CD14-positive monocyte (primary cell): Measurements from ENCODE around the gene DENND5B. TPM values are rescaled to one million over a fixed set of nuclear protein-coding genes. Genes with fewer than 3 reads are reported as not detected.

Experiments
- DNase-seq, 3 donors: peaks; one replicate each; pipeline ENCODE4 v3.0.0-alpha.2; 2011 to 2022
- H2AFZ ChIP-seq: 2 replicates; pipeline ENCODE4 v1.6.0; 2012; ENCODE audit warnings: mild to moderate bottlenecking, low read depth, low read length, inconsistent platforms; ENCODE audit not compliant: insufficient read depth, poor library complexity, severe bottlenecking
- H3K27ac ChIP-seq, 2 donors: 1 replicate in 1 of 2; 2 replicates in 1 of 2; pipeline ENCODE4 v1.5.1; 2012 to 2013; ENCODE audit warnings: low read length in 2 of 2, control low read depth in 1 of 2, inconsistent platforms in 1 of 2, low read depth in 1 of 2, mild to moderate bottlenecking in 1 of 2
- H3K27me3 ChIP-seq, 2 donors: one replicate each; pipeline versions ENCODE4 v1.6.0 to v1.6.1; 2011 to 2013; ENCODE audit warnings: low read length in 2 of 2; ENCODE audit not compliant: control insufficient read depth in 2 of 2, insufficient read depth in 2 of 2
- H3K36me3 ChIP-seq, 2 donors: replicated peaks in 1 of 2; 1 replicate in 1 of 2; 2 replicates in 1 of 2; pipeline versions ENCODE4 v1.5.1 to v1.6.1; 2012 to 2013; ENCODE audit warnings: low read length in 2 of 2, control low read depth in 1 of 2, inconsistent platforms in 1 of 2, mild to moderate bottlenecking in 1 of 2; ENCODE audit not compliant: insufficient read depth in 2 of 2, control insufficient read depth in 1 of 2
- H3K4me1 ChIP-seq, 2 donors: 1 replicate in 1 of 2; 2 replicates in 1 of 2; pipeline versions ENCODE4 v1.5.1 to v1.6.1; 2012 to 2013; ENCODE audit warnings: low read length in 2 of 2, control low read depth in 1 of 2, inconsistent platforms in 1 of 2, mild to moderate bottlenecking in 1 of 2, moderate library complexity in 1 of 2; ENCODE audit not compliant: insufficient read depth in 2 of 2, control insufficient read depth in 1 of 2
- H3K4me2 ChIP-seq: replicated peaks from 2 replicates; pipeline ENCODE3; 2012; ENCODE audit warnings: low read length, moderate library complexity, mild to moderate bottlenecking; ENCODE audit not compliant: poor library complexity, severe bottlenecking; ENCODE audit errors: extremely low read depth
- H3K4me3 ChIP-seq, 3 experiments: fragments of 200-600 bp in 1 of 3; sonication (generic) in 1 of 3; replicated peaks in 1 of 3; 1 replicate in 2 of 3; 2 replicates in 1 of 3; pipeline ENCODE4 v1.5.1; 2011 to 2013; ENCODE audit warnings: low read length in 3 of 3, mild to moderate bottlenecking in 3 of 3, control low read depth in 2 of 3, low read depth in 2 of 3, inconsistent platforms in 1 of 3, moderate library complexity in 1 of 3
- H3K79me2 ChIP-seq: 2 replicates; pipeline ENCODE4 v1.6.0; 2012; ENCODE audit warnings: mild to moderate bottlenecking, control low read depth, inconsistent platforms, low read length, moderate library complexity; ENCODE audit not compliant: insufficient read depth
- H3K9ac ChIP-seq: 2 replicates; pipeline ENCODE4 v1.6.0; 2017; ENCODE audit warnings: low read length, mild to moderate bottlenecking; ENCODE audit not compliant: insufficient read depth, poor library complexity, severe bottlenecking
- H3K9me3 ChIP-seq, 2 donors: replicated peaks in 1 of 2; 1 replicate in 1 of 2; 2 replicates in 1 of 2; pipeline versions ENCODE4 v1.5.1 to v1.6.1; 2012 to 2013; ENCODE audit warnings: low read length in 2 of 2, control low read depth in 1 of 2; ENCODE audit not compliant: control insufficient read depth in 1 of 2, insufficient read depth in 1 of 2
- H4K20me1 ChIP-seq: 2 replicates; pipeline ENCODE4 v1.6.0; 2012; ENCODE audit warnings: mild to moderate bottlenecking, low read length, control low read depth, moderate library complexity; ENCODE audit not compliant: insufficient read depth
- H3K27ac Mint-ChIP-seq, 7 donors: one replicate each; pipeline ENCODE4 v1.8.0; 2020; ENCODE audit warnings: mild to moderate bottlenecking in 7 of 7, mixed read lengths in 7 of 7, moderate library complexity in 6 of 7, inconsistent platforms in 2 of 7
- H3K27me3 Mint-ChIP-seq, 3 donors: one replicate each; pipeline ENCODE4 v1.8.0; 2021 to 2022; ENCODE audit warnings: low read depth in 3 of 3, mild to moderate bottlenecking in 3 of 3, mixed read lengths in 3 of 3, moderate library complexity in 3 of 3, inconsistent platforms in 1 of 3
- H3K36me3 Mint-ChIP-seq, 2 donors: one replicate each; pipeline ENCODE4 v1.8.0; 2020; ENCODE audit warnings: mixed read lengths in 2 of 2, inconsistent platforms in 1 of 2, mild to moderate bottlenecking in 1 of 2
- H3K4me1 Mint-ChIP-seq: one replicate; pipeline ENCODE4 v1.8.0; 2020; ENCODE audit warnings: mild to moderate bottlenecking, mixed read lengths
- H3K4me3 Mint-ChIP-seq, 2 donors: one replicate each; pipeline ENCODE4 v1.8.0; 2020; ENCODE audit warnings: mild to moderate bottlenecking in 2 of 2, mixed read lengths in 2 of 2, moderate library complexity in 1 of 2
- H3K9me3 Mint-ChIP-seq, 7 donors: one replicate each; pipeline ENCODE4 v1.8.0; 2020 to 2022; ENCODE audit warnings: mixed read lengths in 7 of 7, mild to moderate bottlenecking in 6 of 7, moderate library complexity in 6 of 7, inconsistent platforms in 2 of 7
- CTCF ChIP-seq: fragments of 200-600 bp; IDR thresholded peaks from one replicate; pipeline ENCODE4 v1.8.0; 2022; ENCODE audit warnings: antibody characterized with exemption, mild to moderate bottlenecking
- WGBS: methylation state at CpG from one replicate; pipeline ENCODE4 v1.1.5; 2013; ENCODE audit warnings: missing lambda C conversion rate; ENCODE audit not compliant: insufficient coverage; 5-methylcytosine and 5-hydroxymethylcytosine counted together
- intact Hi-C, 2 donors: fragments of 100-400 bp; cut with micrococcal nuclease; formaldehyde crosslinking; loops; one replicate each; pipeline versions ENCODE4 v1.15.0 to v1.15.1; 2023
- polyA plus RNA-seq, 3 donors: library from polyadenylated mRNA; depleted of rRNA in 1 of 3; unstranded in 2 of 3; stranded (reverse) in 1 of 3; fragments of 300-500 nt in 2 of 3; fragments of >200 nt in 1 of 3; fragmentation: Illumina TruSeq in 2 of 3; gene quantifications; 1 replicate in 2 of 3; 2 replicates in 1 of 3; pipeline ENCODE4 v1.2.3, GENCODE V29; 2012 to 2021

DENND5B gene
- polyA plus RNA-seq, 3 donors = 0.23 to 0.36 (median 0.36) TPM

GRCh38 chr12:31518680-31519227, 72.2 kb downstream of the DENND5B start:
- DNase-seq = no peak
- H3K79me2 ChIP-seq = no peaks in the 10 kb centered on the region
- no peaks in the 10 kb centered on the region for H3K9me3 Mint-ChIP-seq
- H2AFZ ChIP-seq = no peak overlapping the region
- H3K4me1 Mint-ChIP-seq = no peaks in the 10 kb centered on the region
- no peak overlapping the region for H3K4me3 ChIP-seq
- no peaks in the 10 kb centered on the region for H3K36me3 ChIP-seq
- H3K27ac Mint-ChIP-seq = no peak overlapping the region
- H3K4me2 ChIP-seq = no peak overlapping the region
- H3K27ac ChIP-seq = no peak overlapping the region
- no peak overlapping the region for H3K9ac ChIP-seq
- intact Hi-C loops = no loop called here
- 100% methylated on average over 4 of the region's 4 CpGs for WGBS
- no peaks in the 10 kb centered on the region for H3K27me3 ChIP-seq
- H3K27me3 Mint-ChIP-seq = no peaks in the 10 kb centered on the region
- H3K4me1 ChIP-seq = no peaks in the 10 kb centered on the region
- no peaks in the 10 kb centered on the region for H3K36me3 Mint-ChIP-seq
- no peaks in the 10 kb centered on the region for H3K9me3 ChIP-seq
- TF ChIP-seq CTCF = no peak
- no peak overlapping the region for H3K4me3 Mint-ChIP-seq
- H4K20me1 ChIP-seq = no peaks in the 10 kb centered on the region

GRCh38 chr12:31517994-31518393, 72.9 kb downstream of the DENND5B start:
- Mint-ChIP-seq H3K4me3 (no peak overlapping the region), H3K36me3 (no peaks in the 10 kb centered on the region), H3K4me1 (no peaks in the 10 kb centered on the region), H3K9me3 (no peaks in the 10 kb centered on the region), H3K27ac (no peak overlapping the region), H3K27me3 (no peaks in the 10 kb centered on the region)
- Histone ChIP-seq H3K4me2 (no peak overlapping the region), H3K36me3 (no peaks in the 10 kb centered on the region), H3K27ac (no peak overlapping the region), H3K9ac (no peak overlapping the region), H4K20me1 (no peaks in the 10 kb centered on the region), H2AFZ (no peak overlapping the region), H3K9me3 (no peaks in the 10 kb centered on the region), H3K4me1 (no peaks in the 10 kb centered on the region), H3K79me2 (no peaks in the 10 kb centered on the region), H3K4me3 (no peak overlapping the region), H3K27me3 (no peaks in the 10 kb centered on the region)
- intact Hi-C loops = no loop called here
- no peak for TF ChIP-seq CTCF
- no peak for DNase-seq
- no CpG with 5 or more reads among the region's 1 CpG for WGBS
